ENCODE results near the gene IRS2. TPM values are rescaled to one million over a fixed set of nuclear protein-coding genes. Genes with fewer than 3 reads are reported as not detected.

The IRS2 gene
- total RNA-seq, 1 experiment from 2014 or later = 0.40 TPM

- no peak for DNase-seq (ENCODE audit: low read depth)
These were observed 80.2 kb downstream of the IRS2 start for GRCh38 chr13:109706015-109706715.

- DNase-seq (ENCODE audit: low read depth) = no peak
These were observed 81.4 kb downstream of the IRS2 start for GRCh38 chr13:109704771-109705635.

GRCh38 chr13:109703250-109703649 lies 83.1 kb downstream of the IRS2 start:
- no peak for DNase-seq (ENCODE audit: low read depth)

Measured in Daoy (cell line).